A549 (cell line): Measurements from ENCODE around the gene KLRF1. TPM values are rescaled to one million over a fixed set of nuclear protein-coding genes. Genes with fewer than 3 reads are reported as not detected.

Source experiments
- ATAC-seq, 2 experiments: fragments of 200-7000 bp in 1 of 2; fragments of >200 bp in 1 of 2; cut with Nextera tagmentation in 1 of 2; cut with Tn5 transposase in 1 of 2; 3 replicates each; pipeline versions ENCODE4 v1.8.0 to v1.9.1; 2018 to 2020; ENCODE audit warnings: mild to moderate bottlenecking in 1 of 2, moderate library complexity in 1 of 2
- CTCF ChIA-PET: fragments of 300-600 bp; sonication (Branson Sonifier 250); formaldehyde crosslinking; extraction: SDS; loops from one replicate; lab custom pipeline; 2021; ENCODE audit warnings: antibody characterized with exemption, inconsistent platforms; lab: Yijun Ruan, JAX
- POLR2A ChIA-PET: fragments of 350-600 bp; formaldehyde crosslinking; extraction: SDS; loops from one replicate; lab custom pipeline; 2021; ENCODE audit warnings: antibody characterized with exemption, inconsistent platforms; lab: Yijun Ruan, JAX
- DNase-seq, 2 experiments: peaks; one replicate each; pipeline versions ENCODE4 v3.0.0 to v3.0.0-alpha.2; 2011 to 2016; ENCODE audit warnings: low read depth in 1 of 2, low spot score in 1 of 2
- FAIRE-seq: peaks from 2 replicates; lab custom pipeline; 2011; peaks lifted over from hg19 to GRCh38; lab: Jason Lieb, UNC
- H3K27ac ChIP-seq, 2 experiments: fragments of >200 bp; sonication (Bioruptor Twin); formaldehyde crosslinking; 3 replicates each; pipeline ENCODE4 v1.5.1; 2016 to 2017
- H3K4me1 ChIP-seq: fragments of >200 bp; sonication (Bioruptor Twin); formaldehyde crosslinking; 3 replicates; pipeline ENCODE4 v1.6.1; 2016
- H3K4me2 ChIP-seq: fragments of >200 bp; sonication (Bioruptor Twin); formaldehyde crosslinking; 3 replicates; pipeline ENCODE4 v1.6.1; 2016
- H3K4me3 ChIP-seq: fragments of >200 bp; sonication (Bioruptor Twin); formaldehyde crosslinking; 3 replicates; pipeline ENCODE4 v1.5.1; 2016
- H3K9me3 ChIP-seq: fragments of >200 bp; sonication (Bioruptor Twin); formaldehyde crosslinking; 3 replicates; pipeline ENCODE4 v1.6.1; 2016
- BHLHE40 ChIP-seq: IDR thresholded peaks from 2 replicates; pipeline ENCODE4 v1.6.1; 2012; ENCODE audit warnings: low read depth, low read length, inconsistent platforms
- CBX2 ChIP-seq: fragments of 200-600 bp; sonication (generic); IDR thresholded peaks from 2 replicates; pipeline ENCODE4 v1.6.1; 2016; ENCODE audit warnings: low read depth, mild to moderate bottlenecking, borderline replicate concordance
- CBX8 ChIP-seq: fragments of 200-600 bp; sonication (generic); IDR thresholded peaks from 2 replicates; pipeline ENCODE4 v1.6.1; 2016
- CHD2 ChIP-seq: fragments of 150-350 bp; IDR thresholded peaks from 2 replicates; pipeline ENCODE4 v1.6.1; 2014; ENCODE audit warnings: low read length; ENCODE audit not compliant: partially characterized antibody
- EHF ChIP-seq: fragments of 250-450 bp; sonication (Bioruptor Pico); IDR thresholded peaks from 2 replicates; pipeline ENCODE4 v1.5.0; 2020; ENCODE audit warnings: mild to moderate bottlenecking
- ESRRA ChIP-seq: fragments of 150-350 bp; IDR thresholded peaks from 2 replicates; pipeline ENCODE4 v1.6.1; 2014; ENCODE audit warnings: mild to moderate bottlenecking, low read length, borderline replicate concordance
- FOSB ChIP-seq: fragments of 250-450 bp; sonication (Bioruptor Pico); IDR thresholded peaks from 2 replicates; pipeline ENCODE4 v1.5.0; 2020; ENCODE audit warnings: mild to moderate bottlenecking, moderate library complexity
- FOSL2 ChIP-seq, 2 experiments: fragments of 450-650 bp in 1 of 2; fragments of >200 bp in 1 of 2; sonication (Bioruptor Twin) in 1 of 2; formaldehyde crosslinking; IDR thresholded peaks; 2 replicates each; pipeline versions ENCODE4 v1.5.0 to v1.6.1; 2016 to 2020; ENCODE audit warnings: mild to moderate bottlenecking in 1 of 2, moderate library complexity in 1 of 2
- FOXS1 ChIP-seq: fragments of 250-450 bp; sonication (Bioruptor Pico); IDR thresholded peaks from 2 replicates; pipeline ENCODE4 v1.5.0; 2020; ENCODE audit warnings: mild to moderate bottlenecking, moderate library complexity
- GATA3 ChIP-seq: IDR thresholded peaks from 2 replicates; pipeline ENCODE4 v1.6.1; 2012; ENCODE audit warnings: borderline replicate concordance
- HOXA7 ChIP-seq: fragments of 250-450 bp; sonication (Bioruptor Pico); IDR thresholded peaks from 2 replicates; pipeline ENCODE4 v1.5.0; 2020; ENCODE audit warnings: mild to moderate bottlenecking, moderate library complexity
- HOXB5 ChIP-seq: fragments of 250-450 bp; sonication (Bioruptor Pico); IDR thresholded peaks from 2 replicates; pipeline ENCODE4 v1.5.0; 2020; ENCODE audit warnings: mild to moderate bottlenecking, moderate library complexity
- JUN ChIP-seq, 2 experiments: fragments of >200 bp; sonication (Bioruptor Twin); formaldehyde crosslinking; IDR thresholded peaks; 2 replicates in 1 of 2; 3 replicates in 1 of 2; pipeline ENCODE4 v1.6.1; 2016 to 2017
- NFE2L2 ChIP-seq: fragments of 150-350 bp; conservative IDR thresholded peaks from 2 replicates; pipeline ENCODE4 v1.6.1; 2014; ENCODE audit warnings: low read length
- NPAS2 ChIP-seq: fragments of 250-450 bp; sonication (Bioruptor Pico); IDR thresholded peaks from 2 replicates; pipeline ENCODE4 v1.8.0; 2022; ENCODE audit warnings: mild to moderate bottlenecking, moderate library complexity, borderline replicate concordance
- NR3C1 ChIP-seq: fragments of >200 bp; sonication (Bioruptor Twin); formaldehyde crosslinking; IDR thresholded peaks from 3 replicates; pipeline ENCODE4 v1.6.1; 2017
- PHF8 ChIP-seq: fragments of 200-600 bp; sonication (generic); IDR thresholded peaks from 2 replicates; pipeline ENCODE4 v1.6.1; 2016; ENCODE audit warnings: low read depth, mild to moderate bottlenecking, antibody characterized with exemption, moderate library complexity, borderline replicate concordance
- POLR2A ChIP-seq: IDR thresholded peaks from 2 replicates; pipeline ENCODE4 v1.6.1; 2012; ENCODE audit warnings: mild to moderate bottlenecking, low read length
- POLR2AphosphoS2 ChIP-seq: conservative IDR thresholded peaks from 2 replicates; pipeline ENCODE4 v1.6.1; 2012; ENCODE audit warnings: low read length, improper control_type of control experiment, inconsistent platforms
- RAD21 ChIP-seq, 2 experiments: fragments of >200 bp in 1 of 2; sonication (Bioruptor Twin) in 1 of 2; formaldehyde crosslinking in 1 of 2; IDR thresholded peaks in 1 of 2; conservative IDR thresholded peaks in 1 of 2; 2 replicates in 1 of 2; 3 replicates in 1 of 2; pipeline ENCODE4 v1.6.1; 2012 to 2018; ENCODE audit warnings: inconsistent platforms in 1 of 2
- RARB ChIP-seq: fragments of 250-450 bp; sonication (Bioruptor Pico); IDR thresholded peaks from 2 replicates; pipeline ENCODE4 v1.8.0; 2021; ENCODE audit warnings: mild to moderate bottlenecking, moderate library complexity
- RCOR1 ChIP-seq: fragments of 150-350 bp; IDR thresholded peaks from 2 replicates; pipeline ENCODE4 v1.6.1; 2014; ENCODE audit warnings: antibody characterized with exemption, low read length, low read depth
- SMC3 ChIP-seq: fragments of >200 bp; sonication (Bioruptor Twin); formaldehyde crosslinking; IDR thresholded peaks from 3 replicates; pipeline ENCODE4 v1.6.1; 2018; ENCODE audit warnings: inconsistent platforms
- SREBF2 ChIP-seq: fragments of 450-650 bp; IDR thresholded peaks from 2 replicates; pipeline ENCODE4 v1.6.1; 2014; ENCODE audit warnings: mild to moderate bottlenecking, moderate library complexity
- TFCP2L1 ChIP-seq: fragments of 250-450 bp; sonication (Bioruptor Pico); IDR thresholded peaks from 2 replicates; pipeline ENCODE4 v1.5.0; 2021; ENCODE audit warnings: mild to moderate bottlenecking
- TP53 ChIP-seq: fragments of 250-450 bp; sonication (Bioruptor Pico); IDR thresholded peaks from 2 replicates; pipeline ENCODE4 v1.5.0; 2021; ENCODE audit warnings: mild to moderate bottlenecking, moderate library complexity
- USF2 ChIP-seq: fragments of 450-650 bp; IDR thresholded peaks from 2 replicates; pipeline ENCODE4 v1.6.1; 2014; ENCODE audit warnings: antibody characterized with exemption
- ZNF302 ChIP-seq: fragments of 250-450 bp; sonication (Bioruptor Pico); IDR thresholded peaks from 2 replicates; pipeline ENCODE4 v1.9.0; 2021; ENCODE audit warnings: inconsistent platforms, mild to moderate bottlenecking, moderate library complexity
- WGBS: methylation state at CpG from one replicate; pipeline ENCODE4 v1.1.6; 2017; ENCODE audit errors: missing lambda C conversion rate; 5-methylcytosine and 5-hydroxymethylcytosine counted together
- polyA plus RNA-seq, 4 experiments: library from polyadenylated mRNA; depleted of rRNA in 3 of 4; stranded (reverse); fragments of >200 nt; fragmentation: RNase III in 1 of 4; extraction: RNeasy Plus Mini Kit Qiagen cat#74134 plus additional on column Dnase treatment in 1 of 4; gene quantifications; 2 replicates in 3 of 4; 3 replicates in 1 of 4; pipeline ENCODE4 v1.2.3, GENCODE V29; 2011 to 2017
- TF ChIP-seq, protein P1 (sequence below): fragments of 250-450 bp; sonication (Bioruptor Pico); IDR thresholded peaks from 2 replicates; pipeline ENCODE4 v1.5.0; 2020; ENCODE audit warnings: low read depth, mild to moderate bottlenecking, moderate library complexity
- TF ChIP-seq, protein P2 (sequence below): fragments of >200 bp; sonication (Bioruptor Twin); formaldehyde crosslinking; IDR thresholded peaks from 3 replicates; pipeline ENCODE4 v1.5.1; 2016

KLRF1 gene
- polyA plus RNA-seq, 2 of the 4 experiments (the other 2 are of a cell fraction): not detected

GRCh38 chr12:9880532-9881078 is 53.3 kb downstream of the KLRF1 start:
- ChIA-PET CTCF (no interaction called here), POLR2A (no interaction called here)
- FAIRE-seq: no peak
- Histone ChIP-seq H3K4me2 (no peak overlapping the region), H3K4me1 (no peaks in the 10 kb centered on the region), H3K9me3 (no peaks in the 10 kb centered on the region), H3K4me3 (no peak overlapping the region), H3K27ac (no peak overlapping the region)
- 50% methylated on average over 4 of the region's 4 CpGs for WGBS
- DNase-seq: no peak
- TF ChIP-seq CBX2 (no peak), SREBF2 (no peak), TP53 (CRISPR knock-in tag) (no peak), TFCP2L1 (CRISPR knock-in tag) (no peak), PHF8 (no peak), EHF (CRISPR knock-in tag) (no peak), NFE2L2 (no peak), ZNF302 (CRISPR knock-in tag) (no peak), NR3C1 (no peak), RCOR1 (no peak), POLR2AphosphoS2 (no peak), FOSL2 (IDR thresholded peaks at IDR 0.05) (no peak), FOSL2 (CRISPR knock-in tag; IDR thresholded peaks at IDR 0.05) (no peak), NPAS2 (CRISPR knock-in tag) (no peak), RAD21 (conservative IDR thresholded peaks at IDR 0.05 in 1 of 2, IDR thresholded peaks at IDR 0.05 in 1 of 2) (no peak), BHLHE40 (no peak)
- TF ChIP-seq, protein P1, sequence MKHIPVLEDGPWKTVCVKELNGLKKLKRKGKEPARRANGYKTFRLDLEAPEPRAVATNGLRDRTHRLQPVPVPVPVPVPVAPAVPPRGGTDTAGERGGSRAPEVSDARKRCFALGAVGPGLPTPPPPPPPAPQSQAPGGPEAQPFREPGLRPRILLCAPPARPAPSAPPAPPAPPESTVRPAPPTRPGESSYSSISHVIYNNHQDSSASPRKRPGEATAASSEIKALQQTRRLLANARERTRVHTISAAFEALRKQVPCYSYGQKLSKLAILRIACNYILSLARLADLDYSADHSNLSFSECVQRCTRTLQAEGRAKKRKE (CRISPR knock-in tag): no peak
- ATAC-seq: no peak

GRCh38 chr12:9881246-9881645 is 54.0 kb downstream of the KLRF1 start, which contains the start of gene KLRF2:
Gene KLRF2, plus strand, starts transcription at chr12:9881489. Its CDS starts 107 bp downstream, at chr12:9881596.
- POLR2A ChIA-PET: no interaction called here
- TF ChIP-seq CBX2: no peak
- TF ChIP-seq USF2: no peak
- TF ChIP-seq, protein P1 (CRISPR knock-in tag): no peak
- TF ChIP-seq FOXS1 (CRISPR knock-in tag): no peak
- no peak for TF ChIP-seq TP53 (CRISPR knock-in tag)
- TF ChIP-seq, protein P2, sequence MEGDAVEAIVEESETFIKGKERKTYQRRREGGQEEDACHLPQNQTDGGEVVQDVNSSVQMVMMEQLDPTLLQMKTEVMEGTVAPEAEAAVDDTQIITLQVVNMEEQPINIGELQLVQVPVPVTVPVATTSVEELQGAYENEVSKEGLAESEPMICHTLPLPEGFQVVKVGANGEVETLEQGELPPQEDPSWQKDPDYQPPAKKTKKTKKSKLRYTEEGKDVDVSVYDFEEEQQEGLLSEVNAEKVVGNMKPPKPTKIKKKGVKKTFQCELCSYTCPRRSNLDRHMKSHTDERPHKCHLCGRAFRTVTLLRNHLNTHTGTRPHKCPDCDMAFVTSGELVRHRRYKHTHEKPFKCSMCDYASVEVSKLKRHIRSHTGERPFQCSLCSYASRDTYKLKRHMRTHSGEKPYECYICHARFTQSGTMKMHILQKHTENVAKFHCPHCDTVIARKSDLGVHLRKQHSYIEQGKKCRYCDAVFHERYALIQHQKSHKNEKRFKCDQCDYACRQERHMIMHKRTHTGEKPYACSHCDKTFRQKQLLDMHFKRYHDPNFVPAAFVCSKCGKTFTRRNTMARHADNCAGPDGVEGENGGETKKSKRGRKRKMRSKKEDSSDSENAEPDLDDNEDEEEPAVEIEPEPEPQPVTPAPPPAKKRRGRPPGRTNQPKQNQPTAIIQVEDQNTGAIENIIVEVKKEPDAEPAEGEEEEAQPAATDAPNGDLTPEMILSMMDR: no peak
- no peak for TF ChIP-seq NR3C1
- TF ChIP-seq CHD2: no peak
- TF ChIP-seq SMC3: no peak
- no peak for TF ChIP-seq POLR2A
- no peak for TF ChIP-seq CBX8
- no peak for TF ChIP-seq HOXA7 (CRISPR knock-in tag)
- TF ChIP-seq FOSB (CRISPR knock-in tag): no peak
- no peak for TF ChIP-seq GATA3
- TF ChIP-seq RARB (CRISPR knock-in tag): no peak
- TF ChIP-seq JUN (IDR thresholded peaks at IDR 0.05): no peak
- TF ChIP-seq ESRRA: no peak
- TF ChIP-seq HOXB5 (CRISPR knock-in tag): no peak
- DNase-seq (no peak), FAIRE-seq (no peak), ATAC-seq (no peak)
- CTCF ChIA-PET: no interaction called here
- Histone ChIP-seq H3K4me2 (no peak within 1 kb of the TSS), H3K9me3 (no peaks in the 10 kb centered on the region), H3K4me3 (no peak within 1 kb of the TSS), H3K4me1 (no peaks in the 10 kb centered on the region), H3K27ac (no peak within 1 kb of the TSS)
- 76% methylated on average over 3 of the region's 3 CpGs for WGBS
